SHP77 (cell line): ENCODE results near the gene SLCO2A1.
"Not testable (repeated sequence)": the region's sequence is repeated elsewhere in the genome, so short reads cannot be mapped to it uniquely, and the experiment has no call there.

ENCODE experiments used
- DNase-seq, 2 experiments: peaks; one replicate each; lab custom pipeline; 2025; lab: John Stamatoyannopoulos, UW

SLCO2A1 gene

GRCh38 chr3:134029734-134030378, at the start of gene SLCO2A1:
Gene SLCO2A1, minus strand, starts transcription at chr3:134029925. Its CDS starts 123 bp downstream, at chr3:134029802.
- DNase-seq, result peak in 1 of 2 experiments; percentile 2

GRCh38 chr3:134079111-134079547, 49.4 kb upstream of the SLCO2A1 start:
- no peak for DNase-seq

GRCh38 chr3:134078169-134078831, 48.6 kb upstream of the SLCO2A1 start:
- DNase-seq, result no peak

- DNase-seq, result no peak
Observed at GRCh38 chr3:134077649-134078161, 48.0 kb upstream of the SLCO2A1 start.

GRCh38 chr3:134076851-134077250, 47.1 kb upstream of the SLCO2A1 start:
- no peak for DNase-seq

GRCh38 chr3:134075846-134076245, 46.1 kb upstream of the SLCO2A1 start:
- DNase-seq, result no peak

GRCh38 chr3:134075568-134075825, 45.8 kb upstream of the SLCO2A1 start:
- no peak for DNase-seq

GRCh38 chr3:134074790-134075567, 45.3 kb upstream of the SLCO2A1 start:
- DNase-seq, result no peak

- no peak for DNase-seq
Observed at GRCh38 chr3:134074001-134074789, 44.5 kb upstream of the SLCO2A1 start.

- DNase-seq, result no peak
Observed at GRCh38 chr3:134073583-134073945, 43.8 kb upstream of the SLCO2A1 start.

GRCh38 chr3:134072881-134073582, 43.3 kb upstream of the SLCO2A1 start:
- DNase-seq, result no peak

- not testable (repeated sequence) for DNase-seq
Observed at GRCh38 chr3:134070281-134070680, 40.6 kb upstream of the SLCO2A1 start.

GRCh38 chr3:134068429-134068828, 38.7 kb upstream of the SLCO2A1 start:
- DNase-seq, result no peak

GRCh38 chr3:134067531-134068161, 37.9 kb upstream of the SLCO2A1 start:
- DNase-seq, result no peak

- DNase-seq, result no peak
Observed at GRCh38 chr3:134066651-134067530, 37.2 kb upstream of the SLCO2A1 start.

- DNase-seq, result no peak
Observed at GRCh38 chr3:134066158-134066541, 36.4 kb upstream of the SLCO2A1 start.

- no peak for DNase-seq
Observed at GRCh38 chr3:134065252-134066157, 35.8 kb upstream of the SLCO2A1 start.

GRCh38 chr3:134064081-134064480, 34.4 kb upstream of the SLCO2A1 start:
- DNase-seq, result no peak

- DNase-seq, result no peak
Observed at GRCh38 chr3:134061401-134061800, 31.7 kb upstream of the SLCO2A1 start.
